ENCODE measurements around the gene RHBDF1. TPM values are rescaled to one million over a fixed set of nuclear protein-coding genes. Genes with fewer than 3 reads are reported as not detected.

Gene RHBDF1
- polyA plus RNA-seq, 1 of the 3 experiments (the other 2 are of a cell fraction): 54.1 TPM

- 43% methylated on average over 1 of the region's 9 CpGs for WGBS (ENCODE audit: low lambda C conversion rate)
- H4K20me1 ChIP-seq (ENCODE audit: insufficient read depth): peaks cover 54% of the 10 kb centered on the region
Observed at GRCh38 chr16:64914-65255, 7.5 kb downstream of the RHBDF1 start.

More at GRCh38 chr16:64914-65255, 7.5 kb downstream of the RHBDF1 start:
- H2AFZ ChIP-seq (ENCODE audit: low read depth): no peak overlapping the region
- no peaks in the 10 kb centered on the region for H3K9me3 ChIP-seq
- H3K4me1 ChIP-seq (ENCODE audit: control insufficient read depth in 1 of 2, insufficient read depth in 2 of 2, low read depth in 1 of 2, low read length in 1 of 2): peaks cover 0 to 3% of the 10 kb centered on the region in 2 experiments; a peak in 1 of 4 replicates
- peaks cover 36% of the 10 kb centered on the region for H3K79me2 ChIP-seq (ENCODE audit: insufficient read depth)
- H3K27ac ChIP-seq (ENCODE audit: low read depth in 2 of 2, low read length in 1 of 2): no peak overlapping the region
- ChIA-PET CTCF (interaction anchor here (0.6 to 21.2 kb wide), 15 partner anchors 8 to 298 kb away, joined by 3 to 793 read pairs (median 7); partner anchors contain the start of genes HBQ1 and MPG), POLR2A (interaction anchor here (0.6 kb wide), 1 partner anchor 135 kb away, joined by 3 read pairs; no protein-coding TSS in a partner anchor)
- H3K9ac ChIP-seq: no peak overlapping the region
- no peaks in the 10 kb centered on the region for H3K9me2 ChIP-seq
- no peaks in the 10 kb centered on the region for H3F3A ChIP-seq (replicated peaks; ENCODE audit: insufficient read depth)
- peaks cover 3 to 35% of the 10 kb centered on the region in 2 experiments for H3K36me3 ChIP-seq (replicated peaks in 1 of 2; ENCODE audit: control insufficient read depth in 1 of 2, insufficient read depth in 2 of 2, low read length in 1 of 2)
- no peak for TF ChIP-seq FOXM1 (IDR thresholded peaks at IDR 0.05; ENCODE audit: low read depth)
- TF ChIP-seq RXRA (IDR thresholded peaks at IDR 0.05; ENCODE audit: borderline replicate concordance, low read depth): no peak
- TF ChIP-seq EP300 (IDR thresholded peaks at IDR 0.05; ENCODE audit: borderline replicate concordance in 1 of 2, low read depth in 1 of 2, low read length in 1 of 2): no peak
- no peak for TF ChIP-seq MAX (IDR thresholded peaks at IDR 0.05; ENCODE audit: low read depth)
- no peak for TF ChIP-seq CTCF (IDR thresholded peaks at IDR 0.05)
- TF ChIP-seq MEF2A (IDR thresholded peaks at IDR 0.05; ENCODE audit: borderline replicate concordance, low read depth): no peak
- TF ChIP-seq ZBTB33 (IDR thresholded peaks at IDR 0.05; ENCODE audit: borderline replicate concordance, low read depth): no peak
- no peak for TF ChIP-seq NRF1 (IDR thresholded peaks at IDR 0.05; ENCODE audit: low read depth, low read length)
- no peak for TF ChIP-seq FOSL2 (IDR thresholded peaks at IDR 0.05; ENCODE audit: borderline replicate concordance, low read depth)
- TF ChIP-seq USF1 (IDR thresholded peaks at IDR 0.05; ENCODE audit: borderline replicate concordance, low read depth): no peak
- TF ChIP-seq FOXJ3 (CRISPR knock-in tag; IDR thresholded peaks at IDR 0.05): no peak
- no peak for TF ChIP-seq SIN3A (IDR thresholded peaks at IDR 0.05; ENCODE audit: borderline replicate concordance, low read depth, low read length)
- TF ChIP-seq CHD2 (IDR thresholded peaks at IDR 0.05; ENCODE audit: low read length, partially characterized antibody): no peak
- TF ChIP-seq ELF1 (IDR thresholded peaks at IDR 0.05): no peak
- TF ChIP-seq REST (IDR thresholded peaks at IDR 0.05; ENCODE audit: low read depth, low read length): no peak
- no peak for TF ChIP-seq USF2 (IDR thresholded peaks at IDR 0.05; ENCODE audit: borderline replicate concordance, low read depth, low read length)
- no peak for TF ChIP-seq GATA2 (CRISPR knock-in tag; IDR thresholded peaks at IDR 0.05)
- DNase-seq: no peak
- no peak overlapping the region for H3K4me2 ChIP-seq
- H3K4me3 ChIP-seq (ENCODE audit: low read depth in 2 of 2, low read length in 1 of 2): no peak overlapping the region
- no peaks in the 10 kb centered on the region for H3K27me3 ChIP-seq (ENCODE audit: insufficient read depth)

Measured in SK-N-SH (cell line).